ENCODE results near the gene PRKAR2B. TPM values are rescaled to one million over a fixed set of nuclear protein-coding genes. Genes with fewer than 3 reads are reported as not detected.
A peak's percentile ranks its signal among the peaks of the same experiment; 100 is the strongest.
"Not testable (repeated sequence)": the region's sequence is repeated elsewhere in the genome, so short reads cannot be mapped to it uniquely, and the experiment has no call there.

Gene PRKAR2B
- total RNA-seq, 2 experiments from 2014 or later, result 1.3 to 1.4 TPM

GRCh38 chr7:107045195-107045960 is 873 bp downstream of the PRKAR2B start:
- Mint-ChIP-seq H3K27me3 (peaks cover 40% of the 10 kb centered on the region), H3K4me3 (peak overlapping the region; percentile 72), H3K9me3 (no peaks in the 10 kb centered on the region), H3K27ac (no peak overlapping the region), H3K36me3 (no peaks in the 10 kb centered on the region), H3K4me1 (ENCODE audit: low read depth) (peaks cover 10% of the 10 kb centered on the region)
- intact Hi-C loops (cut with micrococcal nuclease), result loop anchor here (5.0 to 10.0 kb wide), 3 partner anchors 82 to 251 kb away; no protein-coding TSS in a partner anchor
- ChIA-PET POLR2A (no interaction called here), CTCF (interaction anchor here (0.6 to 1.3 kb wide), 3 partner anchors 81 to 120 kb away, joined by 3 read pairs; no protein-coding TSS in a partner anchor)
- DNase-seq, result no peak

GRCh38 chr7:107045980-107046379 is 1.5 kb downstream of the PRKAR2B start:
- no peaks in the 10 kb centered on the region for H3K9me3 Mint-ChIP-seq
- H3K4me3 Mint-ChIP-seq, result peak overlapping the region; percentile 18
- no peak overlapping the region for H3K27ac Mint-ChIP-seq
- peaks cover 10% of the 10 kb centered on the region for H3K4me1 Mint-ChIP-seq (ENCODE audit: low read depth)
- no peaks in the 10 kb centered on the region for H3K36me3 Mint-ChIP-seq
- intact Hi-C loops (cut with micrococcal nuclease), result loop anchor here (5.0 to 10.0 kb wide), 3 partner anchors 81 to 251 kb away; no protein-coding TSS in a partner anchor
- POLR2A ChIA-PET, result no interaction called here
- no peak for DNase-seq
- peaks cover 42% of the 10 kb centered on the region for H3K27me3 Mint-ChIP-seq
- CTCF ChIA-PET, result interaction anchor here (0.6 to 1.3 kb wide), 3 partner anchors 80 to 121 kb away, joined by 3 read pairs; no protein-coding TSS in a partner anchor

DNA sequence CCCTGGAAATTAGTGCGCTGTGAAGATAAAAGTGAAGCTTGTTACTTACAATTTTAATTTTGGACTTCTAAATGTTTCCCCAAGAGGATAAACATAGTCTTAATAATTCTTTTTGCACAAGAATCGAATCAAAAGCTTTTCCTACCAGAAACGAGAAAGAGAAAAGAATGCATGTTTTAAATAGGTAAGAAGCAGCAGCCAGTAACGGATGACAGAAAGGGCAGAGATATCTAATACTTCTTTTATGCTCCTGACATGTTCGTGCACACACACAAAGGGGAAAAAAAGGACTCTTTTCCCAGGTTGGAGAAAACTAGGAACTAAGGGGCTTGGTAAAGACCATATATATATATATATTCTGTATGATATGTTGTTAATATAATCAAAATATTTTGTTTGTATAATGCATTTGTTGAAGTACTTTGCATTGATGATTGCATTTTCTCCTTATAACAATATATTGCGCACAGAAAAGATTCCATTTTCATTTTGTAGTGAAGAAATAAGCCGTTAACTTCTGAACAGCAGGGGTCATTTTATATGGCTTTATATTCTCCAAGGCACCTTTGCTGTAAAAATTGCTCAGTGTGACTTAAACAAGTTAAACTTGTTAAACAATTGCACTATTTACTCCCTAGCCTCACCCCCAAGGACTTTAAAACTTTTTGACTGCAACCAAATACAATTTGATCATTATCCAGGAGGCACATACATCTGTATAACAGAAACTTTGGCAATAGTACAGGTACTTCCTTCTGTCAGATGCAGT is 2.2 kb downstream of the PRKAR2B start:
- Mint-ChIP-seq H3K4me3 (no peak overlapping the region), H3K36me3 (no peaks in the 10 kb centered on the region), H3K9me3 (no peaks in the 10 kb centered on the region), H3K4me1 (ENCODE audit: low read depth) (peaks cover 16% of the 10 kb centered on the region), H3K27me3 (peaks cover 42% of the 10 kb centered on the region), H3K27ac (no peak overlapping the region)
- no peak for DNase-seq
- POLR2A ChIA-PET, result no interaction called here
- intact Hi-C loops (cut with micrococcal nuclease), result loop anchor here (5.0 to 10.0 kb wide), 3 partner anchors 81 to 252 kb away; no protein-coding TSS in a partner anchor
- CTCF ChIA-PET, result interaction anchor here (0.9 kb wide), 1 partner anchor 102 kb away, joined by 3 read pairs; no protein-coding TSS in a partner anchor

- Mint-ChIP-seq H3K4me1 (ENCODE audit: low read depth) (peaks cover 16% of the 10 kb centered on the region), H3K36me3 (no peaks in the 10 kb centered on the region), H3K27ac (no peak overlapping the region), H3K9me3 (no peaks in the 10 kb centered on the region), H3K4me3 (no peak overlapping the region), H3K27me3 (peaks cover 42% of the 10 kb centered on the region)
- no peak for DNase-seq
- intact Hi-C loops (cut with micrococcal nuclease), result loop anchor here (5.0 to 10.0 kb wide), 3 partner anchors 79 to 253 kb away; no protein-coding TSS in a partner anchor
- POLR2A ChIA-PET, result no interaction called here
- CTCF ChIA-PET, result no interaction called here
These were observed 3.6 kb downstream of the PRKAR2B start for GRCh38 chr7:107047902-107048782.

DNA sequence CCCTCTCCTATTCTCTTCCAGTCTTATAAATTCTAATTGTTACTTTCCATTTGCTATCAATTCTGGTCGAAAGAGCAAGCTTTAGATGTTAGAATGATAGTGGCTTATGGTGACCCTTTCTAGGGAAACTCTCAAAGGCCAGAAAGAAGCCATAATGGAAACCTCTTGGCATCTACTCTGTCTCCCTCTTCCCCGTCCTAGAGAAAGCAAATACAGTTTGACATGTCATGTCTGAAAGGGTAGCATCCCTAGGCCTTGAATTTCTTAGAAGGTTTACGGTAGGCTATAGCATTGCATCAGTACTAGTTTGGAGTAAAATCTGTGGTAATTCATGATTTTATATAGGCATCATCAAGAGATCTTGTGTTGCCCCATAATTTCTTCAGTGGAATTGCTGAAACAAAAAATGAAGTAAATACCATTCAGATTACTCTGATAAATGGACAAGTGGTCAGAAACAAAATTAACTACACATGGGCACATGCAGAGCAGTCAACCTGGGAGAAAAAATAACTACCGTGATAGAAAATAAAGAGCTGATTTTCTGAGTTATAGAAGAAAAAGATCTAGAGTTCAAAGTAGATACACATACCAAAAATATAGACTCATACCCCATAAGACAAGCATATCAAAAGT is 4.4 kb downstream of the PRKAR2B start:
- Mint-ChIP-seq H3K36me3 (no peaks in the 10 kb centered on the region), H3K9me3 (no peaks in the 10 kb centered on the region), H3K4me3 (no peak overlapping the region), H3K4me1 (ENCODE audit: low read depth) (peaks cover 15% of the 10 kb centered on the region), H3K27ac (no peak overlapping the region), H3K27me3 (peaks cover 41% of the 10 kb centered on the region)
- no peak for DNase-seq
- CTCF ChIA-PET, result no interaction called here
- intact Hi-C loops (cut with micrococcal nuclease), result loop anchor here (5.0 to 10.0 kb wide), 3 partner anchors 78 to 254 kb away; no protein-coding TSS in a partner anchor
- POLR2A ChIA-PET, result no interaction called here

- intact Hi-C loops (cut with micrococcal nuclease), result loop anchor here (5.0 to 10.0 kb wide), 3 partner anchors 78 to 255 kb away; no protein-coding TSS in a partner anchor
- peaks cover 13% of the 10 kb centered on the region for H3K4me1 Mint-ChIP-seq (ENCODE audit: low read depth)
- no peaks in the 10 kb centered on the region for H3K9me3 Mint-ChIP-seq
- POLR2A ChIA-PET, result no interaction called here
- no peak overlapping the region for H3K27ac Mint-ChIP-seq
- H3K4me3 Mint-ChIP-seq, result no peak overlapping the region
- no peaks in the 10 kb centered on the region for H3K36me3 Mint-ChIP-seq
- DNase-seq, result no peak
- CTCF ChIA-PET, result no interaction called here
- peaks cover 39% of the 10 kb centered on the region for H3K27me3 Mint-ChIP-seq
These were observed 5.0 kb downstream of the PRKAR2B start for GRCh38 chr7:107049480-107049879.

- Mint-ChIP-seq H3K4me1 (ENCODE audit: low read depth) (peaks cover 13% of the 10 kb centered on the region), H3K27ac (no peak overlapping the region), H3K4me3 (no peak overlapping the region), H3K36me3 (no peaks in the 10 kb centered on the region), H3K27me3 (peaks cover 39% of the 10 kb centered on the region), H3K9me3 (no peaks in the 10 kb centered on the region)
- intact Hi-C loops (cut with micrococcal nuclease), result loop anchor here (5.0 to 10.0 kb wide), 3 partner anchors 77 to 255 kb away; no protein-coding TSS in a partner anchor
- no peak for DNase-seq
- ChIA-PET CTCF (no interaction called here), POLR2A (no interaction called here)
These were observed 5.5 kb downstream of the PRKAR2B start for GRCh38 chr7:107049971-107050532.

- Mint-ChIP-seq H3K4me3 (no peak overlapping the region), H3K4me1 (ENCODE audit: low read depth) (peaks cover 6% of the 10 kb centered on the region), H3K9me3 (no peaks in the 10 kb centered on the region), H3K27ac (no peak overlapping the region), H3K27me3 (peaks cover 28% of the 10 kb centered on the region), H3K36me3 (no peaks in the 10 kb centered on the region)
- no peak for DNase-seq
- intact Hi-C loops (cut with micrococcal nuclease), result no loop called here
- POLR2A ChIA-PET, result no interaction called here
- CTCF ChIA-PET, result no interaction called here
These were observed 6.9 kb downstream of the PRKAR2B start for GRCh38 chr7:107051376-107051775.

GRCh38 chr7:107054965-107055364 is 10.5 kb downstream of the PRKAR2B start:
- H3K27ac Mint-ChIP-seq; CTCF ChIA-PET; intact Hi-C loops (cut with micrococcal nuclease); DNase-seq; H3K4me3 Mint-ChIP-seq; H3K36me3 Mint-ChIP-seq; POLR2A ChIA-PET; H3K4me1 Mint-ChIP-seq (ENCODE audit: low read depth); H3K27me3 Mint-ChIP-seq; H3K9me3 Mint-ChIP-seq: not testable (repeated sequence)

DNA sequence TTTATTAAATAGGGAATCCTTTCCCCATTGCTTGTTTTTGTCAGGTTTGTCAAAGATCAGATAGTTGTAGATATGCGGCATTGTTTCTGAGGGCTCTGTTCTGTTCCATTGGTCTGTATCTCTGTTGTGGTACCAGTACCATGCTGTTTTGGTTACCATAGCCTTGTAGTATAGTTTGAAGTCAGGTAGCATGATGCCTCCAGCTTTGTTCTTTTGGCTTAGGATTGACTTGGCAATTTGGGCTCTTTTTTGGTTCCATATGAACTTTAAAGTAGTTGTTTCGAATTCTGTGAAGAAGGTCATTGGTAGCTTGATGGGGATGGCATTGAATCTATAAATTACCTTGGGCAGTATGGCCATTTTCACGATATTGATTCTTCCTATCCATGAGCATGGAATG is 11.6 kb downstream of the PRKAR2B start:
- DNase-seq, result not testable (repeated sequence)

More for the DNA sequence above, 11.6 kb downstream of the PRKAR2B start:
- H3K36me3 Mint-ChIP-seq; H3K4me1 Mint-ChIP-seq (ENCODE audit: low read depth); H3K9me3 Mint-ChIP-seq; H3K27me3 Mint-ChIP-seq; POLR2A ChIA-PET; intact Hi-C loops (cut with micrococcal nuclease); H3K4me3 Mint-ChIP-seq; H3K27ac Mint-ChIP-seq: not testable (repeated sequence)
- CTCF ChIA-PET, result interaction anchor here (0.6 kb wide), 1 partner anchor 12 kb away, joined by 3 read pairs; no protein-coding TSS in a partner anchor

All from activated CD4-positive, alpha-beta memory T cell treated with anti-CD3 and anti-CD28 coated beads for 36 hours (primary cell).